GM12874 (cell line): ENCODE measurements around the gene TBC1D2.

Experiments used
- TF ChIP-seq, protein P1 (sequence below): IDR thresholded peaks from 2 replicates; pipeline ENCODE4 v1.5.1; 2011; ENCODE audit warnings: low read depth, mild to moderate bottlenecking, control low read depth, low read length, moderate library complexity; ENCODE audit not compliant: insufficient read depth

The TBC1D2 gene

DNA sequence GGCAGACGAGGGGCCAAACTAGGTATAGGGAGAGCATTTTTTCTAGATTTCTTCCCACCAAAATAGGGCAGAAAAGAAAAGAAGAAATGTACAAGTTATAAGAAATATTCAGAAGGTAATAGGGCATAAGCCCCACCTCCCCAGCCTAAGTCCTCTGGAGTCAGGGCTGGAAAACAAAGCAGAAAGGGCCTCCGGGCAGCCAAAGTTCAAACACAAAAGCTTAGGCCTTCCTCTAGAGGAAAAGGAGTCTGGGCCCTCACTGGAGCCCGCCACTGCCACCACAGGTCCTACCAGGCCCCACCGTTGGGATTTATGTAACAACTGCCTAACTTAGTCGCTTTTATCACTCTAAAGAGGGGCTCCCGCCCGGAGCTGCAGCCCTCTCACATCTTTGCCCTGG lies 27.6 kb downstream of the TBC1D2 start:
- TF ChIP-seq, protein P1, sequence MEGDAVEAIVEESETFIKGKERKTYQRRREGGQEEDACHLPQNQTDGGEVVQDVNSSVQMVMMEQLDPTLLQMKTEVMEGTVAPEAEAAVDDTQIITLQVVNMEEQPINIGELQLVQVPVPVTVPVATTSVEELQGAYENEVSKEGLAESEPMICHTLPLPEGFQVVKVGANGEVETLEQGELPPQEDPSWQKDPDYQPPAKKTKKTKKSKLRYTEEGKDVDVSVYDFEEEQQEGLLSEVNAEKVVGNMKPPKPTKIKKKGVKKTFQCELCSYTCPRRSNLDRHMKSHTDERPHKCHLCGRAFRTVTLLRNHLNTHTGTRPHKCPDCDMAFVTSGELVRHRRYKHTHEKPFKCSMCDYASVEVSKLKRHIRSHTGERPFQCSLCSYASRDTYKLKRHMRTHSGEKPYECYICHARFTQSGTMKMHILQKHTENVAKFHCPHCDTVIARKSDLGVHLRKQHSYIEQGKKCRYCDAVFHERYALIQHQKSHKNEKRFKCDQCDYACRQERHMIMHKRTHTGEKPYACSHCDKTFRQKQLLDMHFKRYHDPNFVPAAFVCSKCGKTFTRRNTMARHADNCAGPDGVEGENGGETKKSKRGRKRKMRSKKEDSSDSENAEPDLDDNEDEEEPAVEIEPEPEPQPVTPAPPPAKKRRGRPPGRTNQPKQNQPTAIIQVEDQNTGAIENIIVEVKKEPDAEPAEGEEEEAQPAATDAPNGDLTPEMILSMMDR, result no peak

DNA sequence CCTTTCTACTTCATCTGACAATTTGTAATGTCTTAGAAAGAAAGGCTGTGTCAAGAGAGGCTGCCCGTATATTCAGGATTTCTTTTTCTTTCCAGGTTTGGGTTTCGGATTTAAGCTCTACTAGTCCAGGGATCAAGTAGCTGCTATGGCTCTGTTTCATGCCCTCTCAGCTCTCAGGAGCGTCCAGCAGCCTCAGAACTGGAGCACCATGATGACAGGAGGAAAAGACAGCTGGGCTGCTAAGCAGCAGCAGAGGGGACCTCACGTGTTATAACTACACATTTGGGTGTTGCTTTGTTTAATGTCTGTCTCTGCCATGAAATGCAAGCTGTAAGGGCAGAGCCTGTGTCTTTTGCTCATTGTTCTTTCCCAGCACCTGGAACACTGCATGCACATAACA lies 28.5 kb downstream of the TBC1D2 start:
- TF ChIP-seq, protein P1, result no peak

GRCh38 chr9:98226516-98226915 lies 28.9 kb downstream of the TBC1D2 start:
- TF ChIP-seq, protein P1, result no peak

DNA sequence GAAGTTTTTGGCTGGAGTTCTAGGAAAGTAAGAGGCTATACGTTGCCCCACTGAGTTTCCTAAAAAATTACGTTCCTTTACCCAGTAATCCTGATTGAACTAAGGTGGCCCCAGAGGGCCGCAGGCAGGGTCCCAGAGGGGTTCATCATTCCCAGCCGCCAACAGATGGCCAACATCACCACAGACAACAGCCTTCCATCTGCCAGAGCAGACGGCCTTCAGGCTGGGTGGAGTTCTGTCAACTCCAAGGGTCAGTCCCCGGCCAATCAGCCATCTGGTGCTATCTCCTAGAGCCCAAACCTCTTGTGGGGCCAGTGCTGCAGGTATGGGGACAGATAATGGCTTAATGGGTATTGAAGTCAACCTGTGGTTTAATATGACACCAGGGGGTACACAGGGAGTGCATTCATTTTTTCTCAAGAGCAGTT lies 30.4 kb downstream of the TBC1D2 start:
- TF ChIP-seq, protein P1, result no peak

GRCh38 chr9:98222885-98223691 lies 32.4 kb downstream of the TBC1D2 start:
- TF ChIP-seq, protein P1, result no peak

DNA sequence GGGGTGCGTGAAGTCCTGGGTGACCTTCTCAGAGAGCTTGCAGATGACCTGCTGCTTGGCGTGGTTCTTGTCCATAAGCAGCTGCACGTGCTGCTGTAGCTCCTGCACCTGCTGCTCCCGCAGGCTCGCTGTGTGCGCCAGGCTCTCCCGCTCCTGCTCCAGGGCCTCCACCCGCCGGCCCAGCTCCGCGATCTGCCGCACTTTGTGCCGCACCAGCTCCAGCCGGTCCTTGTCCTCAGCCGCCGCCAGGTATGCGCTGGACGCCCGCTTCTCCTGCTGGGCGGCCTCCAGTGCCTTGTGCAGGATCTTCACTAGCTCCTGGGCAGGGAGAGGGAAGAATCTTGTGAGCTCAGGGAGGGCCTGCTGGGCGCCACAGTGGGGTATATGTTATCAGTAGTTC lies 34.5 kb downstream of the TBC1D2 start:
- TF ChIP-seq, protein P1, result no peak

DNA sequence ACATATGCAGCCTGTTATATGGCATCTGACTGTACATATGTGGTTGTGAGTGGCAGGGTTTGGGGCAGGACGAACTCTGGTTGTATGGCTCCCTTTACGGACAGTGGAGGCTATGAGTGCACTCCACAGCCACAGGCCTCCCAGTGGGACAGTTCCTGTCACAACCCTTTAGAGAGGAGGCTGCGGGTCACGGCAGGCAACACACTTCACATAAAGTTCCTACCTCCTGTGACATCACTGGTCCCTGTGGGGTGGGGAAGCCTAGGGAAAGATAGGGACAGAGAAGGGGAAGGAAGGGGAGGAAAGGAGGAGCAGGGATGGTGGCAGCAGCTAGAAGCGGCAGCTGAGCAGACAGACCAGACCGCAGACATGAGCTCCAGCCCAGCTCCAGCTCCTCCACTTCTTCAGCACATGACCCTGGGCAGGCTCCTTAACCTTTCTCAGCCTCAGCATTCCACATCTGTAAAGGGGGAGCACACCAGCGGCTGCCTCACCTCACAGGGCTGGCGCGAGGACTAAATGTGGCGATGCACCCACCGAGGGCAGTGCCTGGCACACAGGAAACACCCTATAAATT lies 35.6 kb downstream of the TBC1D2 start:
- TF ChIP-seq, protein P1, result no peak
